OCI-LY1 (cell line): ENCODE data around the gene TXNL4B.
A peak's percentile ranks its signal among the peaks of the same experiment; 100 is the strongest.

Experiments used
- EZH2 ChIP-seq: fragments of 200-600 bp; sonication (generic), shearing (Covaris generic); IDR thresholded peaks from 2 replicates; pipeline ENCODE4 v1.8.0; 2017; ENCODE audit warnings: borderline replicate concordance, mixed run types, mild to moderate bottlenecking, antibody characterized with exemption, low read length, moderate library complexity, mixed read lengths
- TF ChIP-seq, protein P1 (sequence below): fragments of 200-600 bp; sonication (generic), shearing (Covaris generic); IDR thresholded peaks from 2 replicates; pipeline ENCODE4 v1.5.1; 2017; ENCODE audit warnings: mild to moderate bottlenecking, antibody characterized with exemption, low read length, moderate library complexity, mixed read lengths

DNA sequence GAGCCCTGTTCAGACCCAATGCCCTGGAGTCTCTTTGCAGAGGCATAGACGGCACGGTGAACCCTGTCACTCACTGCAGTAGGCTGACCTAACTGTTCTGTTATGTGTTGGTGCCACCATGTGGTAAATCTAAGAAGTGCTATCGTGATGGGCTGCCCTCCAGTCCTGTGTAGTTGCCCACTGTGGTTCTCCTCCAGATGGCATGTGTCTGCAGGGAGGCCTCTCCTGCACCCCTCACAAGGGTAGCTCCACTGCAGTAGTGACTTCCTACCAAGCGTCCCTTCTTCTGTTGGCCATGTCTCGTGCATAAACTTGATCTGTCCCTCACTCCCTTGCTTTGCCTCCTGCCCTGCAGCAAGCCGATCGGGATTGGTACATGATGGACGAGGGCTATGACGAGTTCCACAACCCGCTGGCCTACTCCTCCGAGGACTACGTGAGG, 6.0 kb upstream of the TXNL4B start:
- TF ChIP-seq, protein P1, sequence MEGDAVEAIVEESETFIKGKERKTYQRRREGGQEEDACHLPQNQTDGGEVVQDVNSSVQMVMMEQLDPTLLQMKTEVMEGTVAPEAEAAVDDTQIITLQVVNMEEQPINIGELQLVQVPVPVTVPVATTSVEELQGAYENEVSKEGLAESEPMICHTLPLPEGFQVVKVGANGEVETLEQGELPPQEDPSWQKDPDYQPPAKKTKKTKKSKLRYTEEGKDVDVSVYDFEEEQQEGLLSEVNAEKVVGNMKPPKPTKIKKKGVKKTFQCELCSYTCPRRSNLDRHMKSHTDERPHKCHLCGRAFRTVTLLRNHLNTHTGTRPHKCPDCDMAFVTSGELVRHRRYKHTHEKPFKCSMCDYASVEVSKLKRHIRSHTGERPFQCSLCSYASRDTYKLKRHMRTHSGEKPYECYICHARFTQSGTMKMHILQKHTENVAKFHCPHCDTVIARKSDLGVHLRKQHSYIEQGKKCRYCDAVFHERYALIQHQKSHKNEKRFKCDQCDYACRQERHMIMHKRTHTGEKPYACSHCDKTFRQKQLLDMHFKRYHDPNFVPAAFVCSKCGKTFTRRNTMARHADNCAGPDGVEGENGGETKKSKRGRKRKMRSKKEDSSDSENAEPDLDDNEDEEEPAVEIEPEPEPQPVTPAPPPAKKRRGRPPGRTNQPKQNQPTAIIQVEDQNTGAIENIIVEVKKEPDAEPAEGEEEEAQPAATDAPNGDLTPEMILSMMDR = peak; percentile 73
- TF ChIP-seq EZH2 = no peak
